Left lung (tissue), 10 donors: ENCODE measurements around the gene NUDT3. TPM values are rescaled to one million over a fixed set of nuclear protein-coding genes. Genes with fewer than 3 reads are reported as not detected.
"Not testable (repeated sequence)": the region's sequence is repeated elsewhere in the genome, so short reads cannot be mapped to it uniquely, and the experiment has no call there.

Source experiments
- ATAC-seq: fragments of 200-7000 bp; cut with Tn5 transposase; one replicate; pipeline ENCODE4 v1.9.1; 2020; ENCODE audit warnings: moderate library complexity
- DNase-seq, 4 donors: peaks; one replicate each; pipeline ENCODE4 v3.0.0-alpha.2; 2013 to 2020
- H3K27ac ChIP-seq, 2 donors: fragments of 200-600 bp; sonication (generic) in 1 of 2; one replicate each; pipeline versions ENCODE4 v1.5.0 to v1.8.0; 2020 to 2021
- H3K27me3 ChIP-seq, 2 donors: fragments of 200-600 bp; sonication (generic) in 1 of 2; one replicate each; pipeline versions ENCODE4 v1.5.0 to v1.8.0; 2020 to 2021
- H3K36me3 ChIP-seq, 2 donors: fragments of 200-600 bp; sonication (generic) in 1 of 2; one replicate each; pipeline versions ENCODE4 v1.5.0 to v1.8.0; 2020 to 2021
- H3K4me1 ChIP-seq, 2 donors: fragments of 200-600 bp; one replicate each; pipeline ENCODE4 v1.8.0; 2021
- H3K4me3 ChIP-seq, 2 donors: fragments of 200-600 bp; sonication (generic) in 1 of 2; one replicate each; pipeline versions ENCODE4 v1.5.0 to v1.8.0; 2020 to 2021; ENCODE audit warnings: mild to moderate bottlenecking in 1 of 2
- H3K9me3 ChIP-seq, 2 donors: fragments of 200-600 bp; sonication (generic) in 1 of 2; one replicate each; pipeline versions ENCODE4 v1.5.0 to v1.8.0; 2020 to 2021
- CTCF ChIP-seq, 2 donors: fragments of 200-600 bp; sonication (generic) in 1 of 2; IDR thresholded peaks; one replicate each; pipeline versions ENCODE4 v1.5.0 to v1.8.0; 2021; ENCODE audit warnings: antibody characterized with exemption in 2 of 2
- intact Hi-C, 2 donors: fragments of 100-400 bp; cut with DNase I; formaldehyde crosslinking; loops; one replicate each; pipeline versions ENCODE4 v1.11.2 to v1.14.2; 2022
- polyA plus RNA-seq, 6 donors: library from polyadenylated mRNA; unstranded; fragments of 120-200 nt; gene quantifications; one replicate each; pipeline ENCODE4 v1.2.1, GENCODE V29; 2013; ENCODE audit not compliant: insufficient read length in 6 of 6
- total RNA-seq, 2 donors: library from RNA; stranded (reverse); fragmentation: NEBNext Ultra II Directional; extraction: Animal tissue kit (Norgen Biotek cat#: 25700); gene quantifications; one replicate each; pipeline ENCODE4 v1.2.1, GENCODE V29; 2021
- donor health status: DM: no; HTN: yes; CAD: no.
- donor health status: DM: no; HTN: no; CAD: no.

The NUDT3 gene
- total and polyA plus RNA-seq, 8 donors: 10.5 to 27.9 (median 14.9) TPM

- no peak for TF ChIP-seq CTCF (IDR thresholded peaks at IDR 0.05)
- no peak for ATAC-seq
- intact Hi-C loops: no loop called here
Observed at GRCh38 chr6:34377984-34378383, 14.5 kb downstream of the NUDT3 start.

GRCh38 chr6:34377571-34377970, 14.9 kb downstream of the NUDT3 start:
- ATAC-seq, H3K36me3 ChIP-seq, H3K9me3 ChIP-seq, H3K27me3 ChIP-seq, DNase-seq, H3K27ac ChIP-seq, H3K4me3 ChIP-seq, intact Hi-C loops: not testable (repeated sequence)
- peaks cover 5 to 50% of the 10 kb centered on the region in 2 donors for H3K4me1 ChIP-seq

More at GRCh38 chr6:34377984-34378383, 14.5 kb downstream of the NUDT3 start:
- Histone ChIP-seq H3K9me3 (no peaks in the 10 kb centered on the region), H3K4me3 (no peak overlapping the region), H3K27me3 (no peaks in the 10 kb centered on the region), H3K27ac (no peak overlapping the region), H3K36me3 (no peaks in the 10 kb centered on the region), H3K4me1 (peaks cover 5 to 50% of the 10 kb centered on the region in 2 donors)
- no peak for DNase-seq

- H3K4me3 ChIP-seq: no peak overlapping the region
- intact Hi-C loops: no loop called here
- H3K36me3 ChIP-seq: no peaks in the 10 kb centered on the region
- H3K9me3 ChIP-seq: no peaks in the 10 kb centered on the region
- ATAC-seq (no peak), DNase-seq (no peak)
- no peak for TF ChIP-seq CTCF (IDR thresholded peaks at IDR 0.05)
- peaks cover 5 to 60% of the 10 kb centered on the region in 2 donors for H3K4me1 ChIP-seq
- no peak overlapping the region for H3K27ac ChIP-seq
- no peaks in the 10 kb centered on the region for H3K27me3 ChIP-seq
Observed at GRCh38 chr6:34375833-34376232, 16.6 kb downstream of the NUDT3 start.

- intact Hi-C loops: no loop called here
- H3K27ac ChIP-seq: peak overlapping the region; percentile 14 to 76
- H3K27me3 ChIP-seq: no peaks in the 10 kb centered on the region
- H3K4me1 ChIP-seq: peaks cover 5 to 67% of the 10 kb centered on the region in 2 donors
- no peak overlapping the region for H3K4me3 ChIP-seq
- no peak for TF ChIP-seq CTCF (IDR thresholded peaks at IDR 0.05)
- H3K9me3 ChIP-seq: no peaks in the 10 kb centered on the region
- H3K36me3 ChIP-seq: no peaks in the 10 kb centered on the region
- ATAC-seq (peak; percentile 34), DNase-seq (no peak)
Observed at GRCh38 chr6:34374508-34374907, 18.0 kb downstream of the NUDT3 start.

GRCh38 chr6:34374069-34374468, 18.4 kb downstream of the NUDT3 start:
- peak; percentile 23 for ATAC-seq
- no peak for DNase-seq
- H3K27me3 ChIP-seq: no peaks in the 10 kb centered on the region
- no peak overlapping the region for H3K4me3 ChIP-seq
- H3K36me3 ChIP-seq: no peaks in the 10 kb centered on the region
- no peaks in the 10 kb centered on the region for H3K9me3 ChIP-seq
- peak overlapping the region; percentile 14 to 76 for H3K27ac ChIP-seq
- intact Hi-C loops: no loop called here
- peaks cover 5 to 67% of the 10 kb centered on the region in 2 donors for H3K4me1 ChIP-seq
- TF ChIP-seq CTCF (IDR thresholded peaks at IDR 0.05): no peak

GRCh38 chr6:34373511-34373910, 19.0 kb downstream of the NUDT3 start:
- Histone ChIP-seq H3K27ac (peak overlapping the region in 1 of 2 donors; percentile 76), H3K4me3 (no peak overlapping the region), H3K9me3 (no peaks in the 10 kb centered on the region), H3K4me1 (peaks cover 5 to 65% of the 10 kb centered on the region in 2 donors), H3K27me3 (no peaks in the 10 kb centered on the region), H3K36me3 (no peaks in the 10 kb centered on the region)
- TF ChIP-seq CTCF (IDR thresholded peaks at IDR 0.05): no peak
- DNase-seq: no peak
- intact Hi-C loops: no loop called here
- no peak for ATAC-seq

- H3K27ac ChIP-seq, intact Hi-C loops, H3K27me3 ChIP-seq, DNase-seq, ATAC-seq, H3K4me3 ChIP-seq, H3K9me3 ChIP-seq, H3K36me3 ChIP-seq: not testable (repeated sequence)
- peaks cover 5 to 65% of the 10 kb centered on the region in 2 donors for H3K4me1 ChIP-seq
Observed at GRCh38 chr6:34371865-34372264, 20.6 kb downstream of the NUDT3 start.
